Measurements from ENCODE around the gene KRT39. TPM values are rescaled to one million over a fixed set of nuclear protein-coding genes. Genes with fewer than 3 reads are reported as not detected.

The KRT39 gene
- total and polyA plus RNA-seq, 2 of the 8 experiments (the other 6 are each of a cell fraction or from before 2014, with no cell fraction given): not detected

GRCh38 chr17:40909755-40910154 lies 57.0 kb downstream of the KRT39 start:
- DNase-seq (ENCODE audit: low read depth in 1 of 2, low spot score in 2 of 2): no peak
- no peak overlapping the region for H3K14ac ChIP-seq (ENCODE audit: insufficient read length)
- H3K4ac ChIP-seq (replicated peaks; ENCODE audit: insufficient read length, low read depth, low read length): no peak overlapping the region
- no peak overlapping the region for H2AK5ac ChIP-seq (ENCODE audit: low read depth, low read length)
- H2BK120ac ChIP-seq (replicated peaks; ENCODE audit: low read depth, low read length): no peak overlapping the region
- no peak overlapping the region for H2BK20ac ChIP-seq (ENCODE audit: low read length)
- H3K4me1 ChIP-seq (replicated peaks in 1 of 4; ENCODE audit: control insufficient read depth in 3 of 4, insufficient read depth in 4 of 4, low read length in 3 of 4): peaks cover 0 to 2% (median 0%) of the 10 kb centered on the region in 4 experiments; a peak in 1 of 7 replicates
- no peak overlapping the region for H3K23ac ChIP-seq (ENCODE audit: insufficient read length)
- no peak overlapping the region for H4K8ac ChIP-seq (ENCODE audit: extremely low read depth, insufficient read depth, low read length)
- H3K27ac ChIP-seq (ENCODE audit: low read depth, low read length): no peak overlapping the region
- no peak overlapping the region for H4K5ac ChIP-seq (ENCODE audit: insufficient read length, low read depth, low read length)
- POLR2A ChIA-PET (ENCODE audit: partially characterized antibody): no interaction called here
- no peaks in the 10 kb centered on the region for H4K20me1 ChIP-seq (replicated peaks in 1 of 2; ENCODE audit: control insufficient read depth in 1 of 2, insufficient read depth in 2 of 2, low read length in 2 of 2)
- no peaks in the 10 kb centered on the region for H3K9me3 ChIP-seq (ENCODE audit: insufficient read depth in 2 of 2, low read depth in 1 of 2, low read length in 1 of 2)
- no peak overlapping the region for H3K4me3 ChIP-seq (ENCODE audit: extremely low read depth in 1 of 4, insufficient read depth in 2 of 4, low read depth in 3 of 4, low read length in 4 of 4)
- H3K79me2 ChIP-seq (ENCODE audit: control insufficient read depth in 1 of 2, insufficient read depth in 2 of 2, low read length in 2 of 2): no peaks in the 10 kb centered on the region
- no peaks in the 10 kb centered on the region for H3K27me3 ChIP-seq (replicated peaks in 1 of 4; ENCODE audit: control insufficient read depth in 3 of 4, extremely low read depth in 1 of 4, insufficient read depth in 3 of 4, low read length in 3 of 4)
- no peak overlapping the region for H3K18ac ChIP-seq (ENCODE audit: extremely low read depth, low read length)
- CTCF ChIA-PET (ENCODE audit: partially characterized antibody): interaction anchor here (0.6 to 2.2 kb wide), 13 partner anchors 22 to 754 kb away, joined by 3 to 6 read pairs (median 4); no protein-coding TSS in a partner anchor
- no peaks in the 10 kb centered on the region for H3K23me2 ChIP-seq (ENCODE audit: low read depth, low read length)
- H3K79me1 ChIP-seq (ENCODE audit: low read depth, low read length): no peaks in the 10 kb centered on the region
- no peak overlapping the region for H3K56ac ChIP-seq (replicated peaks; ENCODE audit: insufficient read length, low read depth, low read length)
- no peak overlapping the region for H2BK15ac ChIP-seq (ENCODE audit: low read length)
- H3K36me3 ChIP-seq (ENCODE audit: control insufficient read depth in 2 of 4, insufficient read depth in 4 of 4, low read length in 3 of 4): no peaks in the 10 kb centered on the region
- H2BK12ac ChIP-seq (ENCODE audit: low read depth, low read length): no peak overlapping the region
- no peak overlapping the region for H2BK5ac ChIP-seq (ENCODE audit: low read depth, low read length)
- no peak overlapping the region for H2AFZ ChIP-seq (ENCODE audit: low read length)
- H3K9ac ChIP-seq (replicated peaks in 1 of 4; ENCODE audit: extremely low read depth in 1 of 4, low read depth in 3 of 4, low read length in 3 of 4): no peak overlapping the region
- FAIRE-seq: no peak
- TF ChIP-seq SAP30 (IDR thresholded peaks at IDR 0.05; ENCODE audit: insufficient read depth, insufficient replicate concordance, low read length) (no peak), POLR2A (IDR thresholded peaks at IDR 0.05; ENCODE audit: control extremely low read depth in 1 of 2, low read depth in 2 of 2, low read length in 2 of 2) (no peak), EGR1 (IDR thresholded peaks at IDR 0.05; ENCODE audit: borderline replicate concordance, low read depth, low read length) (no peak), ASH2L (IDR thresholded peaks at IDR 0.05; ENCODE audit: low read length) (no peak), KDM5A (IDR thresholded peaks at IDR 0.05; ENCODE audit: low read length) (no peak), RNF2 (IDR thresholded peaks at IDR 0.05; ENCODE audit: borderline replicate concordance, low read depth, low read length, missing control alignments, poor library complexity, severe bottlenecking) (no peak), SIN3A (conservative IDR thresholded peaks at IDR 0.05 in 1 of 2, IDR thresholded peaks at IDR 0.05 in 1 of 2; ENCODE audit: low read depth in 1 of 2, low read length in 2 of 2) (no peak), SP2 (IDR thresholded peaks at IDR 0.05; ENCODE audit: low read length) (no peak)
- 86% methylated on average over 4 of the region's 4 CpGs; no CpG with 5 or more reads in 1 of the 2 experiments for WGBS, 2 experiments (ENCODE audit: extremely low coverage in 1 of 2, insufficient coverage in 1 of 2, insufficient read length in 1 of 2, insufficient replicate concordance in 2 of 2, low coverage in 1 of 2, low lambda C conversion rate in 2 of 2, missing lambda C conversion rate in 1 of 2)
- H3K4me2 ChIP-seq (ENCODE audit: insufficient read depth in 1 of 2, low read depth in 2 of 2, low read length in 2 of 2): no peak overlapping the region
- H4K91ac ChIP-seq (replicated peaks; ENCODE audit: insufficient read length, low read length): no peak overlapping the region
